ENCODE results near the gene NME7.
"Not testable (repeated sequence)": the region's sequence is repeated elsewhere in the genome, so short reads cannot be mapped to it uniquely, and the experiment has no call there.

Gene NME7

DNA sequence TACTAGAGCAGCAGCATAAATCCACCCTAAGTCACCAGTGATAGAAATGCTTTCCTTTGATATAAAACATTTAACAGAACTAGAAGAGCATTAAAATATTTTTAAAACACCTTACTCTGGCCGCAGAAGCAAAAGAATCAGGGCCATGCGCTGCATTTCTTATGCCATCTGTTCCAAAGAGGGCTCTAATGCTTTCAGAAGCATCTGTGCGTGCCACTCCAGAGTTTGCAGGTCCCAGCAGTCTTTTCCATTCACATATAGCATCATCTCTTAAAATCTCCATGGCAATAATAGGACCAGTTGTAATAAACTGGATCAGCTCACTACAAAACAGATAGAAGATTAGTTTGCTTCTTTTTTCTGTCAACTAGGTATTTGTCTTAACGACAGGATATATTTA is 69.2 kb downstream of the NME7 start:
- no peak for DNase-seq

DNA sequence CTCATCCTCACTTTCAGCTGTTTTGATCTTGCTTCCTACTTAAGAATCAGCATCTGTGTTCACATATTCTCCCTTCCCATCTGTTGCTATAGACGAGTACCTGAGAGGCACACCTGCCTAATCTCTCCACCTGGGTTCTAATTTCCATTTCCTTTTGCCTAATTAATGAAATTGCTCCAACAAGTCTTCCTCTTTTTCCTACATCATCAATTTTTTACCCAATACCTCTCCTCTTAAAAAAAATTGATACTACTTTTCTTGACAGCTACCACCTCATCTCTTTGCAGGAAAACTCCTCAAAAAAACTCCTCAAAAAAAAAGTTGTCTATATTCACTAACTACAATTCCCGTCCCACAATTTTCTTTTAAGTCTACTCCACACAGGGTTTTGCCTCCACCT is 71.8 kb downstream of the NME7 start:
- DNase-seq = no peak

DNA sequence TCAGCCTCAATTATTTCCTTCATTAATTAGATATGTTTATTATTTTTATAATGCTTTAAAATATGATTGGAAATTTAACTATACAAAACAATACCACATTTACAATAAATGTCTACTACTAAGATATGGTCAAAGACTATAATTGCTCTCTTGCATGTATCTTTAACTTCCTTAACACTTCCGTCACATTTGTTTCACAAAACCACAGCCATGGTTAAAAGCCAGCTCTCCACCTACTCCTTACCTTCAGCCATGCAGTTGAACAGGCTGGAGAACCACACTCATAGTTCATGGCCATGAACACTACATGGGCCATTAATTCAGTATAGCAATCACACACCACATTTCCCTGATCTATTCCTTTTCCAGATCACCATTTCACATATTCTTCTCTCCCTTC is 72.2 kb downstream of the NME7 start:
- DNase-seq = no peak

DNA sequence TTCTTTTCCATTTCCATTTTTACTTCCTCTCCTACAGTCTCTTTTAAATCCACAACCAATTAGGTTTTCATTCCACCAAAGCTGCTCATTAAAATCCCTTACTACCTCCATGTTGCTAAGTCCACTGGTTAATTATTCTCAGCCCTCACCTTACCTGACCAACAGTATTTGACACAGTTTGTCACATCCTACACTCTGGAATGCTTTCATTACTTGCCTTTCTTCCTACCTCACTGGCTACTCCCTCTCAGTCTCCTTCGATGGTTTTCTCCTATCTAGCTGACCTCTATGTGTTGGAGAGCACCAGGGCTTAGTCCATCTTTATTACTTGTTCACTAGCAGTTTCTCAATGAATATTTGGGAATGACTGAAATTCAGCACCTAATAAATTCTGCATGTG is 78.6 kb downstream of the NME7 start:
- no peak for DNase-seq

DNA sequence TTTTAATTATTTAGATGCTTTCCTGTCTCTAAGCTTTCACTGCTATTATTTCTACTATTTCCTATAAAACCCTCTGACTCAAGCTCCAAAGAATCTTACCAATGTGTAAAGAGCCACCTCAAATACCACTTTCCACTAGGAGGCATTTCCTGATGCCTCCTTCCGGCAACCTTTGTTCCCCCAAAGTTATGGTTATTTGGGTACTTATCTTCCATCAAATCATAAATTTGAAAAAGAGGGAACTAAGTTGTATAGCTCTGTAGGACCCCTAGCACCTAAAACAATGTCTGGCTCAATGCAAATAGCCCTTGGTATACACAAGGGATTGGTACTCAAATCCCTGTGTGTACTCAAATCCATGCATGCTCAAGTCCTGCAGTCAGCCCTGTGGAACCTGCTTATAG is 79.6 kb downstream of the NME7 start:
- no peak for DNase-seq

DNA sequence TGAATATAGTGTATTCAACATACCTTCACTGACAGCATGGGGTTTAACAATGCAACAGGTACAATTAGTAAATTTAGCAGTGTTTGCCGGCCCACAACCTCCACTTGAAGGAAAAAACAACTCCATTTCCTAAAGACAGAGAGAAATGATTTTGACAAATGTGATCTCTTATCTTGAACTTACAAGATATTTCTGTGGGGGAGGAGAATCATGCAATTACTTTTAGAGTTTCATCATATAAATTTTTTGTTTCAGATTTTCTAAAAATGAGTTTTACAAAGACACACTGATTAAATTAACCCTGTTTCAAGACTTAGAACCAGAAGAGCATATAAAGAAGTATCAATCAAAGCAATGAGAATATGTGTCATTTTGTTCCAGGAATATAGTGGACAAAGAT is 80.3 kb downstream of the NME7 start:
- no peak for DNase-seq

DNA sequence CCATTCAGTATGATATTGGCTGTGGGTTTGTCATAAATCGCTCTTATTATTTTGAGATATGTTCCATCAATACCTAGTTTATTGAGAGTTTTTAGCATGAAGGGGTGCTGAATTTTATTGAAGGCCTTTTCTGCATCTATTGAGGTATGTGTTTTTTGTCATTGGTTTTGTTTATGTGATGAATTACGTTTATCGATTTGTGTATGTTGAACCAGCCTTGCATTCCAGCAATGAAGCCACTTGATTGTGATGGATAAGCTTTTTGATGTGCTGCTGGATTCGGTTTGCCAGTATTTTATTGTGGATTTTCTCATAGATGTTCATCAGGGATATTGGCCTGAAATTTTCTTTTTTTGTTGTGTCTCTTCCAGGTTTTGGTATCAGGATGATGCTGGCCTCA is 86.0 kb downstream of the NME7 start:
- DNase-seq = not testable (repeated sequence)

DNA sequence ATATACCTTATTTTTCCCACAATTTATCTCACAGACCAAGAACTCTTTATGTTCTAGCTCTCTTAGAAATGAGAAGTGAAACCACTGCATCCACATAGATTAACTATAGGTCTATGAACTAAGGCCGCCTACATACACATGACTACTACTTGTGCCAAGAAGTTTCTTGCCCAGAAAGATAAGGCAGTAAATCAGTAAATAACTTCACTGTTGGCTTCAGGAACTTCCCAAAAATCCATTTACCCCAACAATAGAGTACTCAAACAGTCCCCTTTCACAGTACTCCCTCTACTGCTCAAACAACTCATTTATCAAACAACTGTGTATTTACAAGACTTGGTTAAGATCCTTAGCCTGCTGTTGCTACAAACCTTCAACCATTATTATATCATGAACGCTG is 96.5 kb downstream of the NME7 start:
- DNase-seq = no peak

DNA sequence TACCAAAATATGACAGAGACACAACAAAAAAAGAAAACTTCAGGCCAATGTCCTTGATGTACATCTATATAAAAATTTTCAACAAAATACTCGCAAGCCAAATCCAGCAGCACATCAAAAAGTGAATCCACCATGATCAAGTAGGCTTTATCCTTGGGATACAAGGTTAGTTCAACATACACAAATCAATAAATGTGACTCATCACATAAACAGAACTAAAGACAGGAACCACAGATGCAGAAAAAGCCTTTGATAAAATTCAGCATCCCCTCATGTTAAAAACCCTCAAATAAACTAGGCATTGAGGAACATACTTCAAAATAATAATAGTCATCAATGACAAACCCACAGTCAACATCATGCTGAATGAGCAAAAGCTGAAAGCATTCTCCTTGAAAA is 101.5 kb downstream of the NME7 start:
- DNase-seq = no peak

DNA sequence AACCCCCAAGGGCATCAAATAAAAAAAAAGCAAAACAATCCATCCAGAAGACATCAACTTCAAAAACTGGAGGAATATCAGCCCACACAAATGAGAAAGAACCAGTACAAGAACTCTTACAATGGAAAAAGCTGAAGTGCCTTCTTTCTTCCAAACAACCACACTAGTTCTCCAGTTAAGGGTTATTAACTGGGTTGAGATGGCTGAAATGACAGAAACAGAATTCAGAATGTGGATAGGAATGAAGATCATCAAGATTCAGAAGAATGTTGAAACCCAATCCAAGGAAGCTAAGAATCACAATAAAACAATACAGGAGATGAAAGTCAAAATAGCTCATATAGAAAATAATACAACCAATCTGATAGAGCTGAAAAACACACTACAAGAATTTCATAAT is 104.5 kb downstream of the NME7 start:
- DNase-seq = no peak

DNA sequence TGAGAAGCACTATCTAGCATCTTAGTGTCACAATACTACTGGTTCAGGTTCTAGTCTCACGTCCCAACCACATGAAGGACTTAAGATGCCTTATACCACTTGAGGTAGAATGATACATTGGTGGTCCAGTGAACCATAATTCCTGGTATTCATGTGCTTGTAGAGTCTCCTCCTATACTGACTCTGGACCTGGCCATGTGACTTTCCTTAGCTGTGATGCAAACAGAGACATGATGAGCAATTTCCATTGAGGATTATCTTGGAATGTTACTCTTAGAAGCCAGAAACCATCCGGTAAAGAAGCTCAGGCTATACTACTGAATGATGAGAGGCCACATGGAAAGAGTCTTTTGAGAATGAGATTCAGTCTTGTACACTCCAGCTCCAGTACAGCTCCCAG is 105.7 kb downstream of the NME7 start:
- DNase-seq = no peak

DNA sequence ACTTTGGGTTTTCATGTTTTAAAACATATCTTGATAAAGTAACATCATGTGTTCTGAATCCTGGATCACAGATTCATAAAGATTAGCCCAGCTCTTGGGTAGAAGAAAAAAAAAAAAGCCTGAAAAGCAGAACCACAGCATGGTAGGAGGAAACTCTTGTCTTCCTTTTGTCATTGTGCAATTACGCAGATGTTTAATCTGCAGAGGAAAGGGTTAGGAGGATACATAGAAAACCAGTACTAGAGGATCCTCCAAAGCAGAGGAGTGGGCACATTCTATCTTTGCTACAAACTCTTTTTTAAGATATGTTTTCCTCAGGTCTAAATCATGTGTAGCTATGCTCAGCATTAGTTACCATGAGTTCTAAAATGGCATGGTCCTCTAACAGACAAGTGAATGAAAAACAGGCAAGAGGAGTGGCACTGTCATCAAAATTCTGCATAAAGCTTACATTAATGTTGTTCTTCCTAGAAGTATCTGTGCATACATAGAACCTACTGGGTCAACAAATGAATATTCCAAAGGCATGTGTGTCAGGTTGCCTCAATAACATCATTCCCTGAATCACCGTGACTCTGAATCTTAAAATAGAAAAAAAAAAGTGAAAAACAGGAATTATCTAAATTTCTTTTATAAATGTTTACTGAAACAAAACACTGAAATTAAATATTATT is 107.0 kb downstream of the NME7 start:
- DNase-seq = no peak

DNA sequence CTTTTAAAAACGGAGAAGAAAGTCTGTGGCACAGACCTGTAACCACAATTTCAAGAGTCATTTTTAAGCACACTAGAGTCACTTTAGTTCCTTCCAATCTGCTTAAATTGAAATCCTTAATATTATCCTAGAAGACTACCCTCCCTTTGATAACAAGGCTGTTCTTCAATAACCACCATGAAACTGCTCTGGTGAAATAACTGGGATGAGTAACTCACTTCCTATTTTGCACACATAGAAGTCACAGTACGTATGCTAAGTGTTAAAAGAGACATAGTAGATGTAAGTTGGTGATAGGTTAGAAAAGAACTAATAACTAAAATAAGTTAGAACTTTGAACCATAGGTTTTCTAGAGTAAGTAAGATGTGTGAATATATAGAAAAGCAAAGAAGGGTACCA is 107.8 kb downstream of the NME7 start:
- DNase-seq = no peak

DNA sequence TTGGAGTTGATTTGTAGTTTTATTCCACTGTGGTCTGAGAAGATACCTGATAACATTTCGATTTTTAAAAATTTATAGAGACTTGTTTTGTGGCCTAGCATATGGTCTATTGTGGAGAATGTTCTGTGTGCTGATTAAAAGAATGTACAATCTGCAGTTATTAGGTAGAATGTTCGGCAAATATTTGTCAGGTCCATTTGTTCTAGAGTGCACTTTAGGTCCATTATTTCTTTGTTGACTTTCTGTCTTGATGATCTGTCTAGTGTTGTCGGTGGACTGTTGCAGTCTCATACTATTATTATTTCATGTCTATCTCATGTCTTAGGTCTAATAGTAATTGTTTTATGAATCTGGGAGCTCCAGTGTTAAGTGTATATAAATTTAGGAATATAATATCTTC is 116.8 kb downstream of the NME7 start:
- DNase-seq = no peak

DNA sequence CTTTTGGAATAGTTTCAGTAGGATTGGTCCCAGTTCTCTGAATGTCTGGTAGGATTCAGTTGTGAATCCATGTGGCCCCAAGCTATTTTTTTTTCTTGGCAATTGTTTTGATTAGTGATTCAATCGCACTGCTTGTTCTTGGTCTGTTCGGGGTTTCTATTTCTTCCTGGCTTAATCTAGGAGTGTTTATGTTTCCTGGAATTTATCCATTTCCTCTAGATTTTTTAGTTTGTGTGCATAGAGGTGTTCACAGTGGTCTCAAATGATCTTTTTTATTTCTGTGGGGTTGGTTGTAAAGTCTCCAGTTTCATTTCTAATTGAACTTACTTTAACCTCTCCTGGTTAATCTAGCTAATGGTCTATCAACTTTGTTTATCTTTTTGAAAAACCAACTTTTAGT is 117.6 kb downstream of the NME7 start:
- no peak for DNase-seq

DNA sequence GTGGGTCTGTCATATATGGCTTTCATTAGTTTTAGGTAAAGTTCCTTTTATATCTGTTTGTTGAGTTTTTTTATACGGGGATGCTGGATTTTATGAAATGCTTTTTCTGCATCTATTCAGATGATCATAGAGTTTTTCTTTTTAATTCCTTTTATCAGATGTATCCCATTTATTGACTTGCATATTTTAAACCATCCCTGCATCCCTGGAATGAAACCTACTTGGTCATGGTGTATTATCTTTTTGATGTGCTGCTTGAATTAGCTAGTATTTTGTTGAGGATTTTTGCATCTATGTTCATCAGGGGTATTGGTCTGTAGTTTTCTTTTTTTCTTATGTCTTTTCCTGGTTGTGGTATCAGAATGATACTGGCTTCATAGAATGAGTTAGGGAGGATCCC is 118.0 kb downstream of the NME7 start:
- DNase-seq = no peak

DNA sequence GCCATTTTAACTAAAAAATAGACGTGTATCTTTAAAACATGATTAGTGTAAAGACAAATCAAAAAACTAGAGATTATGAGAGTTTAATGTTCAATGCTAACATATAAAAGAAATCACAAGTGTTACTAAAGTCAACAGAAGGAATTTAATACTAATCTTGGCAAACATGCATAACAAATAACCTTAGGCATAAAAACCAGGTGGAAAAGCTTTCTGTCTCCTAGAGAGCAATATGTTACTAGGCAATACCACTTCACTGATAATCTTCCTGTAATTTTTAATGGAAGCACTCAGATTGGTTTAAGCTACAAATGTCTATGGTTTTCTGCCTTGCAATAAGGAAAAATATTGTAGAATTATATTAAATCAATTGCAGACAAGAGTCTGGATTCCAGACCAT is 121.9 kb downstream of the NME7 start:
- no peak for DNase-seq

DNA sequence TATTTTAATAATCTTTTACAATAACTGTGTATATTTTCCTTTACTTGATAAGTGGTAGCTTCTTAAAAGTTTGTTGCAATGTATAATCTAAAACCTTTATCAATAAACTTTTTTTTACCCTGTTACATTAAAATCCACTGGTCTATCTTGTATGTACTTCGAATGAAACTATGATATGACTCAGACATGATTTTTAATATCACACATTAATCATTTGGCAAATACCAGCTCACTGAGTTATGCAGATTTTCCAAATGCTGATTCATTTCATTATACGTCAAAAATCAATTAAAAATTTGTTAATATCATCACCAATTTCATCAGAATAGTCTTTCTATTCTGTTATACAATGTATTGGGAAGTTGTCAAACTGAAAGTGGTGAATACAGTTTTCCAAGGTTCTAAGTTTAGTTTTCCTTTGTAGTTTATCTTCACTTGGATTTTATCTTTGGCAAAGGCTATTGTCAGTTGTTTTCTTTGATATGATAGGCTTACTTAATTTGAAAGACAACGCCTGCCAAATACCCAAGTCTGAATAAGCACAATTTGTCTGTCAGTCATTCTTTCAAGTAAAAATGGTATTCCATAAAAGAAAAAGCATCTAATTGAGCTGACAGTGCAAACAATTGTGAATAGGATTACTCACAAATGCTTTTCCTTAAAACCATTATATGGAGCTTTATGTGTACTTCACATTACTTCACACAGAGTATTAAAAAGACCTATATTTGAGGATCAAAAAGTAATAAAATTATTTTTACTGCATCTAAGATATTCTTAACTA is 127.0 kb downstream of the NME7 start:
- DNase-seq = no peak

DNA sequence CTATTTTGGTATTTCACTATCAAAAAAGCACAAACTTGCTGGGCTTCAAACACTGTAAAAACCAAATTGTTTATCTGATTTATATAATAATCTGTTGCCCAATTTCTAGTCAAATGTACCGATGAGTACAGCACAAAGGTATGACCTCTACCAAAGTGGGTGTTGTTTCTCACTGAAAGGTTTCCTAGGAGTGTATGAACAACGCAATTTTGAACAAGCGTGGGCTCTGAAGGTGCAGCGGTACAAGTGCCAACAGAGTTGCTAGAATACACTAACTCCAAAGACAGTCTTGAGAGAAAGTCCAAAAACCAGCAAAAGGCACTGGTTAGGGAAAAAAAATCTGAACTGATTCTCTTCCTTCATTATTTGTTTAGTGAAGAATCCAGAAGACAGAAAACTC is 130.7 kb downstream of the NME7 start:
- no peak for DNase-seq

DNA sequence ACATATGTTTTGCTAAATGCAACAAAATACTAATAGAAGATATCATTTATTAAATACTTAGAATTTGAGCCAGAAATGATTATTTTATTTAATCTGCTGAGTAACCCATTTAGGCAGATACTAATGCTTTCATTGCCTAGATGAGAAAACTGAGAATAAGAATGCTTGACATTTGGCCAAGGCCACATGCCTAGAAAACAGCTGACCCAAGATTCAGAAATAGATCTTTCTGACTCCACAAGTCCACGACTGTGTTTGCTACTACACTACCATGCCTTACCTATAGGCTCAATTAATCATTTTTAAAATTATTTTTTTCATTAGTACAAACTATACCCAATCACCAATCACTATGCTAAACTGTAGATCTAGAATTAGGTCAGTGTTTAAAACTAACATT is 131.5 kb downstream of the NME7 start:
- no peak for DNase-seq

DNA sequence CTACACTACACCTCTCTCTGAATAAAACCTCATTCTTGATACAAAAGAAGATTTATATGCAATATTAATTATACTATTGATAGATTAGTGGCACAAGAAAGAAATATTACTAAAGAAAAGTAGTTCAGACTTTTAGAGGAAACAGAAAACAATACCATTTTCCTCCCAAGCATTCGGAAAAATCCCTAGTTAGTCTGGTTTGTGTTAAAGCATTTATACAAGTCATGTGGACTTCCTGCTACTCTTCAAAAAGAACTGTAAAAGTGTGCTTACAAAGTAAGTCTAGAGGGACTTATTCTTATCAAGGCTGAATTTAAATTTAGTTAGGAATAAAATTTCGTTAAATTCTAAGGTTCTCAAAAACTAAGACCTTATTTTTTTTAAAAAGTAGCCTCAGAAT is 132.0 kb downstream of the NME7 start:
- DNase-seq = no peak

DNA sequence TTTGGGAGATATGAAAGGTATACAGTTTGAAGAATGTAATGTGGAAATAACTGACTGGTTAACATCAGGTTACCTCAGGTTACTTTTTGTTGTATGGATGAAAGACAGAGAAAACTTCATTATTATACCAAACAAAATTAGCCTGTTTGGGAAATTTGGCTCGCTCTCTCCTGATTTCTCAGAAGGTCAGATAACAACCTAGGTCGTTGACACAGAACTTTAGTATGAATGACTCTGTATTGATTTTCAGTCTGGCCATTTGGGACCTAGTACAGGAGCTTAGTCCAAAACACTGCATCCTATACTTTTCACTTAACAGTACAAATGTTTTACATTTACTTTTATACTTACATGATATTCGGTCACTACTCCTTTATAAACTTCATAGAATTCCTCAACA is 132.8 kb downstream of the NME7 start:
- no peak for DNase-seq

DNA sequence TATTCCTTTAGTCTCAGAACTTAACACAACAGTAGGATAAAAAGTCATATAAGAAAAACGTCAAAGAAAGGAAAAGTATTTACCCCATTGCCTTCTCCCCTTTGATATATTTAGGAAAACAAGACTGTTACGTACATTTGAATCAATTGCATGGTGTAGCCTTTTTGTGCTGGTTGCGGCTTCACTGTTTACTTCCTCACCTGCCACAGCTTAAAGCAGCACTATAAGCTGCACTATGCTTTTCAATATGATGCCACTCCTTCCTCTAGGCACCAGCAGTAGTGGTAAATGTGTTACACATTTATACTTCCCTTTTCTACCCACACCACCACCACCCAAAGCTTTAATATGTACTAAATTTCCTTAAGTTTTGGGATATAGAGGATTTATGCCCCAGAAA is 150.0 kb downstream of the NME7 start:
- DNase-seq = no peak

DNA sequence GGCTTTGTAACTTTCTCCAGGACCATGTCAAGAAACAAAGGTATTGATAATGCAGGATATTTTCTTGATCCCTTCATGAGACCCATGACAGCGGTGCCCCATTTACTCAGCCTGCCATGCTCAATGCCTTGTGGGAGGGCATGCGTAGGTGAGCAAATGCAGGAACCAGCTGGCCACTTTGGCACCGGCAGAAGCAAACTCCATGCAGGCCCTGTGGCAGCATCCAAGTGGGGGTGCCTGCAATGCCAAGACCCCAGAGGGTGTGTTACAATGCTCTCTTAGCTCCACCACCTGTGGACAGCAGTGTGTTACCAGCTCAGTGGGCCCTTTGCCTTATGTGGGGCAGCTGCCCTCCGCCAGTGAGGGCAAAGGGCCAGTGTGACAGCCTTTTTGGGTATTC is 153.0 kb downstream of the NME7 start:
- DNase-seq = no peak

DNA sequence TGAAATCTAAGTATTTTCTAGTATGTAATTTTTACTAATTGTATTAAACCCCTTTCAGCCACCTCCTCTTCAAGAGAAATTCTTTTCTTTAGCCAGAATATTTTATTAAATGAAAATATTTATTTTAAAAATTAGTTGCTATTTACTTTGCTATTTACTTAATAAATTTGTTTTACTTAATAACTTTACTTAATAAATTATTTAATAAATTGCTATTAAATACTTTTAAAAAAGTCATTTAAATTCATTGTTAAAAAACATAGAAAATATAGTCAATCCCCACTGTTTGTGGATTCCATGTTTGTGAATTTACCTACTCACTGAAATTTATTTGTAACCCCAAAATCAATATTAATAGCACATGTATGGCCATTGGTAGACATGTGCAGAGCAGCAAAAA is 155.5 kb downstream of the NME7 start:
- no peak for DNase-seq

Measured in GOT3 (cell line).